Adipocyte (in vitro differentiated cells): ENCODE data around the gene LIF.
A peak's percentile ranks its signal among the peaks of the same experiment; 100 is the strongest.
"Not testable (repeated sequence)": the region's sequence is repeated elsewhere in the genome, so short reads cannot be mapped to it uniquely, and the experiment has no call there.

ENCODE experiments used
- DNase-seq: peaks from one replicate; pipeline ENCODE4 v3.0.0-alpha.2; 2015; ENCODE audit warnings: low read depth
- H3K27me3 ChIP-seq: replicated peaks from 2 replicates; pipeline ENCODE4 v1.7.0; 2013; ENCODE audit warnings: mild to moderate bottlenecking, low read length, moderate library complexity; ENCODE audit not compliant: control insufficient read depth, insufficient read depth
- H3K36me3 ChIP-seq: 2 replicates; pipeline ENCODE4 v1.7.0; 2013; ENCODE audit warnings: low read length, mild to moderate bottlenecking, moderate library complexity; ENCODE audit not compliant: control insufficient read depth, insufficient read depth, severe bottlenecking
- H3K4me1 ChIP-seq: 2 replicates; pipeline ENCODE4 v1.7.0; 2013; ENCODE audit warnings: mild to moderate bottlenecking, low read length, moderate library complexity; ENCODE audit not compliant: control insufficient read depth, insufficient read depth
- H3K4me3 ChIP-seq: 2 replicates; pipeline ENCODE4 v1.7.0; 2013; ENCODE audit warnings: mild to moderate bottlenecking, low read length, moderate library complexity
- H3K9ac ChIP-seq: 2 replicates; pipeline ENCODE4 v1.7.0; 2013; ENCODE audit warnings: mild to moderate bottlenecking, low read length, moderate library complexity
- H3K9me3 ChIP-seq: 2 replicates; pipeline ENCODE4 v1.7.0; 2013; ENCODE audit warnings: mild to moderate bottlenecking, low read length, moderate library complexity; ENCODE audit not compliant: control insufficient read depth

The LIF gene

GRCh38 chr22:30209642-30210041 is 36.9 kb downstream of the LIF start:
- Histone ChIP-seq H3K9ac (no peak overlapping the region), H3K9me3 (no peaks in the 10 kb centered on the region), H3K36me3 (no peaks in the 10 kb centered on the region), H3K4me3 (no peak overlapping the region), H3K27me3 (no peaks in the 10 kb centered on the region), H3K4me1 (peaks cover 57% of the 10 kb centered on the region)
- no peak for DNase-seq

- Histone ChIP-seq H3K4me1 (peaks cover 61% of the 10 kb centered on the region), H3K27me3 (no peaks in the 10 kb centered on the region), H3K4me3 (no peak overlapping the region), H3K9me3 (no peaks in the 10 kb centered on the region), H3K36me3 (no peaks in the 10 kb centered on the region), H3K9ac (peak overlapping the region; percentile 43)
- peak; percentile 88 for DNase-seq
Observed at GRCh38 chr22:30208631-30209603, 37.6 kb downstream of the LIF start.

GRCh38 chr22:30206944-30207343 is 39.6 kb downstream of the LIF start:
- H3K36me3 ChIP-seq: no peaks in the 10 kb centered on the region
- no peak overlapping the region for H3K4me3 ChIP-seq
- H3K4me1 ChIP-seq: peaks cover 52% of the 10 kb centered on the region
- no peaks in the 10 kb centered on the region for H3K9me3 ChIP-seq
- no peaks in the 10 kb centered on the region for H3K27me3 ChIP-seq
- H3K9ac ChIP-seq: no peak overlapping the region
- peak; percentile 94 for DNase-seq

GRCh38 chr22:30205281-30206115 is 41.1 kb downstream of the LIF start:
- peak overlapping the region; percentile 30 for H3K9ac ChIP-seq
- no peaks in the 10 kb centered on the region for H3K36me3 ChIP-seq
- no peaks in the 10 kb centered on the region for H3K27me3 ChIP-seq
- peak; percentile 94 for DNase-seq
- H3K4me3 ChIP-seq: peak overlapping the region; percentile 49
- H3K4me1 ChIP-seq: peaks cover 54% of the 10 kb centered on the region
- no peaks in the 10 kb centered on the region for H3K9me3 ChIP-seq

GRCh38 chr22:30204742-30205111 is 41.8 kb downstream of the LIF start:
- H3K36me3 ChIP-seq: no peaks in the 10 kb centered on the region
- H3K9me3 ChIP-seq: no peaks in the 10 kb centered on the region
- no peaks in the 10 kb centered on the region for H3K27me3 ChIP-seq
- peak; percentile 95 for DNase-seq
- H3K4me3 ChIP-seq: no peak overlapping the region
- H3K9ac ChIP-seq: peak overlapping the region; percentile 30
- peaks cover 51% of the 10 kb centered on the region for H3K4me1 ChIP-seq

GRCh38 chr22:30204015-30204741 is 42.4 kb downstream of the LIF start:
- no peak for DNase-seq
- H3K9me3 ChIP-seq: no peaks in the 10 kb centered on the region
- H3K9ac ChIP-seq: no peak overlapping the region
- no peaks in the 10 kb centered on the region for H3K36me3 ChIP-seq
- no peak overlapping the region for H3K4me3 ChIP-seq
- peaks cover 49% of the 10 kb centered on the region for H3K4me1 ChIP-seq
- H3K27me3 ChIP-seq: no peaks in the 10 kb centered on the region

GRCh38 chr22:30202531-30203006 is 44.0 kb downstream of the LIF start:
- peak overlapping the region; percentile 52 for H3K9ac ChIP-seq
- no peaks in the 10 kb centered on the region for H3K9me3 ChIP-seq
- H3K27me3 ChIP-seq: no peaks in the 10 kb centered on the region
- peak; percentile 79 for DNase-seq
- H3K4me1 ChIP-seq: peaks cover 38% of the 10 kb centered on the region
- H3K36me3 ChIP-seq: no peaks in the 10 kb centered on the region
- no peak overlapping the region for H3K4me3 ChIP-seq

GRCh38 chr22:30201945-30202344 is 44.6 kb downstream of the LIF start:
- Histone ChIP-seq H3K9ac (no peak overlapping the region), H3K4me1 (peaks cover 36% of the 10 kb centered on the region), H3K27me3 (no peaks in the 10 kb centered on the region), H3K9me3 (no peaks in the 10 kb centered on the region), H3K4me3 (no peak overlapping the region), H3K36me3 (no peaks in the 10 kb centered on the region)
- peak; percentile 63 for DNase-seq

- H3K36me3 ChIP-seq, DNase-seq, H3K4me3 ChIP-seq, H3K9ac ChIP-seq, H3K9me3 ChIP-seq, H3K27me3 ChIP-seq: not testable (repeated sequence)
- peaks cover 38% of the 10 kb centered on the region for H3K4me1 ChIP-seq
Observed at GRCh38 chr22:30200905-30201304, 45.7 kb downstream of the LIF start.

- no peaks in the 10 kb centered on the region for H3K36me3 ChIP-seq
- H3K4me1 ChIP-seq: peaks cover 29% of the 10 kb centered on the region
- H3K27me3 ChIP-seq: no peaks in the 10 kb centered on the region
- H3K9me3 ChIP-seq: no peaks in the 10 kb centered on the region
- H3K4me3 ChIP-seq: no peak overlapping the region
- H3K9ac ChIP-seq: no peak overlapping the region
- no peak for DNase-seq
Observed at GRCh38 chr22:30198921-30199320, 47.6 kb downstream of the LIF start.
